A549 (cell line): ENCODE results near the gene FGGY. TPM values are rescaled to one million over a fixed set of nuclear protein-coding genes. Genes with fewer than 3 reads are reported as not detected.

Experiments
- ATAC-seq, 2 experiments: fragments of 200-7000 bp in 1 of 2; fragments of >200 bp in 1 of 2; cut with Nextera tagmentation in 1 of 2; cut with Tn5 transposase in 1 of 2; 3 replicates each; pipeline versions ENCODE4 v1.8.0 to v1.9.1; 2018 to 2020; ENCODE audit warnings: mild to moderate bottlenecking in 1 of 2, moderate library complexity in 1 of 2
- CTCF ChIA-PET: fragments of 300-600 bp; sonication (Branson Sonifier 250); formaldehyde crosslinking; extraction: SDS; loops from one replicate; lab custom pipeline; 2021; ENCODE audit warnings: antibody characterized with exemption, inconsistent platforms; lab: Yijun Ruan, JAX
- POLR2A ChIA-PET: fragments of 350-600 bp; formaldehyde crosslinking; extraction: SDS; loops from one replicate; lab custom pipeline; 2021; ENCODE audit warnings: antibody characterized with exemption, inconsistent platforms; lab: Yijun Ruan, JAX
- DNase-seq, 2 experiments: peaks; one replicate each; pipeline versions ENCODE4 v3.0.0 to v3.0.0-alpha.2; 2011 to 2016; ENCODE audit warnings: low read depth in 1 of 2, low spot score in 1 of 2
- FAIRE-seq: peaks from 2 replicates; lab custom pipeline; 2011; peaks lifted over from hg19 to GRCh38; lab: Jason Lieb, UNC
- H3K27ac ChIP-seq, 2 experiments: fragments of >200 bp; sonication (Bioruptor Twin); formaldehyde crosslinking; 3 replicates each; pipeline ENCODE4 v1.5.1; 2016 to 2017
- H3K4me1 ChIP-seq: fragments of >200 bp; sonication (Bioruptor Twin); formaldehyde crosslinking; 3 replicates; pipeline ENCODE4 v1.6.1; 2016
- H3K4me2 ChIP-seq: fragments of >200 bp; sonication (Bioruptor Twin); formaldehyde crosslinking; 3 replicates; pipeline ENCODE4 v1.6.1; 2016
- H3K4me3 ChIP-seq: fragments of >200 bp; sonication (Bioruptor Twin); formaldehyde crosslinking; 3 replicates; pipeline ENCODE4 v1.5.1; 2016
- H3K9me3 ChIP-seq: fragments of >200 bp; sonication (Bioruptor Twin); formaldehyde crosslinking; 3 replicates; pipeline ENCODE4 v1.6.1; 2016
- BHLHE40 ChIP-seq: IDR thresholded peaks from 2 replicates; pipeline ENCODE4 v1.6.1; 2012; ENCODE audit warnings: low read depth, low read length, inconsistent platforms
- CEBPB ChIP-seq, 2 experiments: fragments of >200 bp in 1 of 2; sonication (Bioruptor Twin) in 1 of 2; formaldehyde crosslinking in 1 of 2; IDR thresholded peaks; 2 replicates each; pipeline ENCODE4 v1.6.1; 2012 to 2016
- CHD4 ChIP-seq: fragments of 200-600 bp; sonication (generic); IDR thresholded peaks from 2 replicates; pipeline ENCODE4 v1.6.1; 2016; ENCODE audit warnings: antibody characterized with exemption, mild to moderate bottlenecking, borderline replicate concordance
- E2F6 ChIP-seq: IDR thresholded peaks from 2 replicates; pipeline ENCODE4 v1.6.1; 2012; ENCODE audit warnings: low read depth, borderline replicate concordance
- EHMT2 ChIP-seq: fragments of 200-600 bp; sonication (generic); IDR thresholded peaks from 2 replicates; pipeline ENCODE4 v1.6.1; 2016; ENCODE audit warnings: antibody characterized with exemption, low read depth, mild to moderate bottlenecking, moderate library complexity
- ESRRA ChIP-seq: fragments of 150-350 bp; IDR thresholded peaks from 2 replicates; pipeline ENCODE4 v1.6.1; 2014; ENCODE audit warnings: mild to moderate bottlenecking, low read length, borderline replicate concordance
- GATA3 ChIP-seq: IDR thresholded peaks from 2 replicates; pipeline ENCODE4 v1.6.1; 2012; ENCODE audit warnings: borderline replicate concordance
- HDAC2 ChIP-seq: fragments of 200-600 bp; sonication (generic); IDR thresholded peaks from 2 replicates; pipeline ENCODE4 v1.6.1; 2016
- HES2 ChIP-seq: fragments of >200 bp; sonication (Bioruptor Twin); formaldehyde crosslinking; IDR thresholded peaks from 2 replicates; pipeline ENCODE4 v1.6.1; 2016
- HEYL ChIP-seq: fragments of 250-450 bp; sonication (Bioruptor Pico); IDR thresholded peaks from 2 replicates; pipeline ENCODE4 v1.8.0; 2021; ENCODE audit warnings: mild to moderate bottlenecking, moderate library complexity
- HMGXB4 ChIP-seq: fragments of 250-450 bp; sonication (Bioruptor Pico); IDR thresholded peaks from 2 replicates; pipeline ENCODE4 v1.5.0; 2021; ENCODE audit warnings: mild to moderate bottlenecking, moderate library complexity, borderline replicate concordance
- HOXA7 ChIP-seq: fragments of 250-450 bp; sonication (Bioruptor Pico); IDR thresholded peaks from 2 replicates; pipeline ENCODE4 v1.5.0; 2020; ENCODE audit warnings: mild to moderate bottlenecking, moderate library complexity
- HOXB5 ChIP-seq: fragments of 250-450 bp; sonication (Bioruptor Pico); IDR thresholded peaks from 2 replicates; pipeline ENCODE4 v1.5.0; 2020; ENCODE audit warnings: mild to moderate bottlenecking, moderate library complexity
- JUNB ChIP-seq: fragments of >200 bp; sonication (Bioruptor Twin); formaldehyde crosslinking; IDR thresholded peaks from 2 replicates; pipeline ENCODE4 v1.6.1; 2016
- MAFK ChIP-seq: fragments of 450-650 bp; IDR thresholded peaks from 2 replicates; pipeline ENCODE4 v1.6.1; 2014; ENCODE audit not compliant: partially characterized antibody
- MAX ChIP-seq: IDR thresholded peaks from 2 replicates; pipeline ENCODE4 v1.6.1; 2012
- POLR2AphosphoS2 ChIP-seq: conservative IDR thresholded peaks from 2 replicates; pipeline ENCODE4 v1.6.1; 2012; ENCODE audit warnings: low read length, improper control_type of control experiment, inconsistent platforms
- RAD21 ChIP-seq, 2 experiments: fragments of >200 bp in 1 of 2; sonication (Bioruptor Twin) in 1 of 2; formaldehyde crosslinking in 1 of 2; IDR thresholded peaks in 1 of 2; conservative IDR thresholded peaks in 1 of 2; 2 replicates in 1 of 2; 3 replicates in 1 of 2; pipeline ENCODE4 v1.6.1; 2012 to 2018; ENCODE audit warnings: inconsistent platforms in 1 of 2
- RARB ChIP-seq: fragments of 250-450 bp; sonication (Bioruptor Pico); IDR thresholded peaks from 2 replicates; pipeline ENCODE4 v1.8.0; 2021; ENCODE audit warnings: mild to moderate bottlenecking, moderate library complexity
- RFX5 ChIP-seq: fragments of 450-650 bp; IDR thresholded peaks from 2 replicates; pipeline ENCODE4 v1.7.1; 2014; ENCODE audit warnings: antibody characterized with exemption, mild to moderate bottlenecking, moderate library complexity
- RNF2 ChIP-seq: fragments of 200-600 bp; sonication (generic); IDR thresholded peaks from 2 replicates; pipeline ENCODE4 v1.6.1; 2016; ENCODE audit warnings: low read depth, mild to moderate bottlenecking, antibody characterized with exemption, moderate library complexity, borderline replicate concordance
- SMC3 ChIP-seq: fragments of >200 bp; sonication (Bioruptor Twin); formaldehyde crosslinking; IDR thresholded peaks from 3 replicates; pipeline ENCODE4 v1.6.1; 2018; ENCODE audit warnings: inconsistent platforms
- TP53 ChIP-seq: fragments of 250-450 bp; sonication (Bioruptor Pico); IDR thresholded peaks from 2 replicates; pipeline ENCODE4 v1.5.0; 2021; ENCODE audit warnings: mild to moderate bottlenecking, moderate library complexity
- WGBS: methylation state at CpG from one replicate; pipeline ENCODE4 v1.1.6; 2017; ENCODE audit errors: missing lambda C conversion rate; 5-methylcytosine and 5-hydroxymethylcytosine counted together
- polyA plus RNA-seq, 4 experiments: library from polyadenylated mRNA; depleted of rRNA in 3 of 4; stranded (reverse); fragments of >200 nt; fragmentation: RNase III in 1 of 4; extraction: RNeasy Plus Mini Kit Qiagen cat#74134 plus additional on column Dnase treatment in 1 of 4; gene quantifications; 2 replicates in 3 of 4; 3 replicates in 1 of 4; pipeline ENCODE4 v1.2.3, GENCODE V29; 2011 to 2017

The FGGY gene
- polyA plus RNA-seq, 2 of the 4 experiments (the other 2 are of a cell fraction), result 2.9 to 4.8 TPM

DNA sequence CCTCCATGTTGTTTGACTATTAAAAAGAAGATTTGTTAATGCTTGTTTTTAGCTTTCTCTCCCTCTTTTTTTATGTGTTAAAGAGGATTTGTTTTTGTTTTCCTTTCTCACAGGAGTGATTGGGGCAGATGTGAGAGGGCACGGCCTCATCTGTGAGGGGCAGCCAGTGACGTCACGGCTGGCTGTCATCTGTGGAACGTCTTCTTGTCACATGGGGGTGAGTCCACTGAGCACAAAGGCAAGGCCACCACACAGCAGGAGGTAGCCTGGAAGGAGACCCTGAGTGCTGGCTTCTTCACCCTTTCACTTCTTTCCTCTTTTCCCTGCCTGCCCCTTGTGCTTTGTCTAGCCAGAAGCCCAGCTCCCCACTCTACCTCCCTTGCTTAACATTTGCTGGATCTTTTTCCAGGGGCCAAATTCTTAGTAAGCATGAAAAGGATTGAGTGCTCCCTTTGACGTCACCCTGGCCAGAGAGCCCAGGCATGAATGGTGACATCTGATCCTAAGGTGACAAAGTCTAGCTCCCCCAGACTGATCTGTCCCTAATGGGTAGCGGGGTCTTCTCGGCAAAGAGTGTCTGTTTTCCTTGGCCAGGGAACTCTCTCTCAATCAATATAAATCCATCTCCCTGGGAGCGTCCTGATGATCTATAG is 257.2 kb downstream of the FGGY start:
- DNase-seq (no peak), ATAC-seq (no peak), FAIRE-seq (no peak)
- ChIA-PET CTCF (no interaction called here), POLR2A (no interaction called here)
- no peak overlapping the region for H3K4me2 ChIP-seq
- H3K27ac ChIP-seq, result no peak overlapping the region
- no peak overlapping the region for H3K4me3 ChIP-seq
- H3K4me1 ChIP-seq, result no peaks in the 10 kb centered on the region
- 80% methylated on average over 8 of the region's 8 CpGs for WGBS
- H3K9me3 ChIP-seq, result no peaks in the 10 kb centered on the region
- TF ChIP-seq CEBPB (IDR thresholded peaks at IDR 0.05) (no peak), RNF2 (no peak), EHMT2 (no peak), HMGXB4 (CRISPR knock-in tag) (no peak), SMC3 (no peak), E2F6 (no peak), CHD4 (no peak), RFX5 (no peak), HOXB5 (CRISPR knock-in tag) (no peak), BHLHE40 (no peak), MAX (no peak), HOXA7 (CRISPR knock-in tag) (no peak), JUNB (no peak), RARB (no peak), TP53 (no peak), HDAC2 (no peak), HEYL (CRISPR knock-in tag) (no peak)

GRCh38 chr1:59554752-59555151 is 257.9 kb downstream of the FGGY start:
- no peak for DNase-seq
- no peaks in the 10 kb centered on the region for H3K9me3 ChIP-seq
- TF ChIP-seq MAFK (no peak), E2F6 (no peak), EHMT2 (no peak), GATA3 (no peak), RAD21 (conservative IDR thresholded peaks at IDR 0.05 in 1 of 2, IDR thresholded peaks at IDR 0.05 in 1 of 2) (no peak), ESRRA (no peak), HOXB5 (CRISPR knock-in tag) (no peak), POLR2AphosphoS2 (no peak), HES2 (no peak)
- TF ChIP-seq, all 56 proteins: peak for 0
- Histone ChIP-seq H3K4me1 (no peaks in the 10 kb centered on the region), H3K4me2 (no peak overlapping the region), H3K4me3 (no peak overlapping the region), H3K27ac (no peak overlapping the region)
- no peak for FAIRE-seq
- ChIA-PET POLR2A (no interaction called here), CTCF (no interaction called here)
- ATAC-seq, result no peak
- 88% methylated on average over 4 of the region's 4 CpGs for WGBS
